Calu3 (cell line): ENCODE measurements around the gene EHBP1. TPM values are rescaled to one million over a fixed set of nuclear protein-coding genes. Genes with fewer than 3 reads are reported as not detected.

Experiments
- BruUV-seq: library from RNA; stranded (reverse); fragments of 400-500 nt; replicated peaks from 2 replicates; lab custom pipeline; 2021; lab: Mats Ljungman, UMichigan
- CTCF ChIA-PET: fragments of 300-600 bp; sonication (Branson Sonifier 250); formaldehyde crosslinking; loops from one replicate; lab custom pipeline; 2022; ENCODE audit warnings: antibody characterized with exemption; lab: Charles Lee
- DNase-seq: peaks from one replicate; pipeline ENCODE4 v3.0.0; 2022
- H3K27ac Mint-ChIP-seq: one replicate; pipeline ENCODE4 v1.8.0; 2022; ENCODE audit warnings: mixed read lengths; ENCODE audit not compliant: unreplicated experiment
- H3K27me3 Mint-ChIP-seq: one replicate; pipeline ENCODE4 v1.8.0; 2022; ENCODE audit warnings: mixed read lengths; ENCODE audit not compliant: unreplicated experiment
- H3K36me3 Mint-ChIP-seq: one replicate; pipeline ENCODE4 v1.8.0; 2022; ENCODE audit warnings: mild to moderate bottlenecking, moderate library complexity, mixed read lengths; ENCODE audit not compliant: insufficient read depth, unreplicated experiment
- H3K4me1 Mint-ChIP-seq: one replicate; pipeline ENCODE4 v1.8.0; 2022; ENCODE audit warnings: mild to moderate bottlenecking, low read depth, mixed read lengths; ENCODE audit not compliant: unreplicated experiment
- H3K4me3 Mint-ChIP-seq: one replicate; pipeline ENCODE4 v1.8.0; 2022; ENCODE audit warnings: mild to moderate bottlenecking, low read depth, moderate library complexity, mixed read lengths; ENCODE audit not compliant: unreplicated experiment
- H3K9me3 Mint-ChIP-seq: one replicate; pipeline ENCODE4 v1.8.0; 2022; ENCODE audit warnings: low read depth, mixed read lengths; ENCODE audit not compliant: unreplicated experiment
- CTCF ChIP-seq: fragments of 200-600 bp; IDR thresholded peaks from one replicate; pipeline ENCODE4 v1.8.0; 2022; ENCODE audit warnings: antibody characterized with exemption; ENCODE audit not compliant: unreplicated experiment
- intact Hi-C: fragments of 100-400 bp; cut with micrococcal nuclease; formaldehyde crosslinking; loops from one replicate; pipeline ENCODE4 v1.10.0; 2022; ENCODE audit not compliant: unreplicated experiment
- total RNA-seq: library from RNA; stranded (reverse); gene quantifications from 2 replicates; pipeline ENCODE4 v1.2.3, GENCODE V29; 2022

EHBP1 gene
- total RNA-seq, 1 experiment from 2014 or later: 82.9 TPM

GRCh38 chr2:62881162-62881795 is 175.8 kb downstream of the EHBP1 start:
- Mint-ChIP-seq H3K4me3 (no peak overlapping the region), H3K4me1 (no peaks in the 10 kb centered on the region), H3K9me3 (no peaks in the 10 kb centered on the region), H3K27me3 (no peaks in the 10 kb centered on the region), H3K27ac (no peak overlapping the region), H3K36me3 (peaks cover 28% of the 10 kb centered on the region)
- CTCF ChIA-PET: no interaction called here
- DNase-seq: no peak
- BruUV-seq: no TSS peak
- TF ChIP-seq CTCF: no peak
- intact Hi-C loops: no loop called here

GRCh38 chr2:62883629-62884028 is 178.1 kb downstream of the EHBP1 start:
- TF ChIP-seq CTCF: no peak
- intact Hi-C loops: loop anchor here (1.0 kb wide), 1 partner anchor 23 kb away; no protein-coding TSS in a partner anchor
- no peak for DNase-seq
- Mint-ChIP-seq H3K9me3 (no peaks in the 10 kb centered on the region), H3K27ac (no peak overlapping the region), H3K4me1 (no peaks in the 10 kb centered on the region), H3K36me3 (peaks cover 13% of the 10 kb centered on the region), H3K27me3 (no peaks in the 10 kb centered on the region), H3K4me3 (no peak overlapping the region)
- CTCF ChIA-PET: no interaction called here
- no TSS peak for BruUV-seq

DNA sequence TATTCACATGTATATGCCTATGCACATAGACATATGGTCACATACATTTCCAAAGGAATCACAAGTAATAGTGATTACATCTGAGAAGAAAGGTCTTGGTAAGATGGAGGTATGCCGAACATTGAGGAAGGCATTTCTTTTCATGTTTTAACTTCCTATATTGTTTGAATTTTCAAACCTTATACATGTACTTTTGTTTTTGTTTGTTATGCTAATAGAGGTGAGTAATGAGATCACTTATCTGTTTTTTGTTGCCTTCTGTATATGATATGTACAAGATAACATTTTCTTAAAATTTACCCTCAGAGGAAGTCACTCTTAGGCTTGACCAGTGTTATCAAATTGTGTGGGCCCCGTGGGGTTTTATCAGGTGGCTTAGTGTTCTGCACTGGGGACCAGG is 178.6 kb downstream of the EHBP1 start:
- DNase-seq: no peak
- H3K4me1 Mint-ChIP-seq: no peaks in the 10 kb centered on the region
- CTCF ChIA-PET: no interaction called here
- intact Hi-C loops: loop anchor here (1.0 kb wide), 1 partner anchor 24 kb away; no protein-coding TSS in a partner anchor
- no peaks in the 10 kb centered on the region for H3K27me3 Mint-ChIP-seq
- H3K4me3 Mint-ChIP-seq: no peak overlapping the region
- no peak overlapping the region for H3K27ac Mint-ChIP-seq
- TF ChIP-seq CTCF: no peak
- H3K36me3 Mint-ChIP-seq: peaks cover 13% of the 10 kb centered on the region
- H3K9me3 Mint-ChIP-seq: no peaks in the 10 kb centered on the region
- BruUV-seq: no TSS peak

GRCh38 chr2:62884514-62884913 is 179.0 kb downstream of the EHBP1 start:
- no peaks in the 10 kb centered on the region for H3K9me3 Mint-ChIP-seq
- no peak for DNase-seq
- H3K4me3 Mint-ChIP-seq: no peak overlapping the region
- no peak overlapping the region for H3K27ac Mint-ChIP-seq
- CTCF ChIA-PET: no interaction called here
- no TSS peak for BruUV-seq
- H3K36me3 Mint-ChIP-seq: peaks cover 13% of the 10 kb centered on the region
- intact Hi-C loops: loop anchor here (1.0 kb wide), 1 partner anchor 24 kb away; no protein-coding TSS in a partner anchor
- no peaks in the 10 kb centered on the region for H3K4me1 Mint-ChIP-seq
- TF ChIP-seq CTCF: no peak
- no peaks in the 10 kb centered on the region for H3K27me3 Mint-ChIP-seq
